Measurements from ENCODE around the gene TXNDC17. TPM values are rescaled to one million over a fixed set of nuclear protein-coding genes. Genes with fewer than 3 reads are reported as not detected.

Gene TXNDC17
- total and polyA plus RNA-seq, 2 experiments from 2014 or later, result 128 to 467 TPM

DNA sequence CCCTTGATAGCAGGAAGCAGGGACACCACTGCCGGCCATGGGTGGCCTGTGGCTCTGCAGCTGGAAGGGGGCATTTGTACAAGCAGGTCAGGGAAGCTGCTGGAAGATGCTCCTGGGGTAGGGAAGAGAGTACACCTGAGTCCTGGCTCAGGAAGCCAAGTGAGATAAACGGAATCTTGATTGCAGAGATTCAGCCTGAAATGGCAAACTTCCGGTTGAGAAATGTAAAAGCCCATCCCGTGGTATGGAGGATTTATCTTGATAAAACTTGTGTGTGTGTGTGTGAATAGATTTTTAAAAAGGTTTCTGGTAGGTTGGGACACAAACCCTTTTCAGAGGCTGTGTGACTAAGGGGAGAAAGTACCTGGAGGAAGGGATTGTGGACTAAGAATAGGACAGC, 40.3 kb downstream of the TXNDC17 start:
- no peaks in the 10 kb centered on the region for H3K36me3 ChIP-seq
- TF ChIP-seq, protein P1, sequence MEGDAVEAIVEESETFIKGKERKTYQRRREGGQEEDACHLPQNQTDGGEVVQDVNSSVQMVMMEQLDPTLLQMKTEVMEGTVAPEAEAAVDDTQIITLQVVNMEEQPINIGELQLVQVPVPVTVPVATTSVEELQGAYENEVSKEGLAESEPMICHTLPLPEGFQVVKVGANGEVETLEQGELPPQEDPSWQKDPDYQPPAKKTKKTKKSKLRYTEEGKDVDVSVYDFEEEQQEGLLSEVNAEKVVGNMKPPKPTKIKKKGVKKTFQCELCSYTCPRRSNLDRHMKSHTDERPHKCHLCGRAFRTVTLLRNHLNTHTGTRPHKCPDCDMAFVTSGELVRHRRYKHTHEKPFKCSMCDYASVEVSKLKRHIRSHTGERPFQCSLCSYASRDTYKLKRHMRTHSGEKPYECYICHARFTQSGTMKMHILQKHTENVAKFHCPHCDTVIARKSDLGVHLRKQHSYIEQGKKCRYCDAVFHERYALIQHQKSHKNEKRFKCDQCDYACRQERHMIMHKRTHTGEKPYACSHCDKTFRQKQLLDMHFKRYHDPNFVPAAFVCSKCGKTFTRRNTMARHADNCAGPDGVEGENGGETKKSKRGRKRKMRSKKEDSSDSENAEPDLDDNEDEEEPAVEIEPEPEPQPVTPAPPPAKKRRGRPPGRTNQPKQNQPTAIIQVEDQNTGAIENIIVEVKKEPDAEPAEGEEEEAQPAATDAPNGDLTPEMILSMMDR (IDR thresholded peaks at IDR 0.05; ENCODE audit: low read depth, low read length), result no peak
- no peak for DNase-seq (ENCODE audit: low read depth in 1 of 2, low spot score in 1 of 2)

DNA sequence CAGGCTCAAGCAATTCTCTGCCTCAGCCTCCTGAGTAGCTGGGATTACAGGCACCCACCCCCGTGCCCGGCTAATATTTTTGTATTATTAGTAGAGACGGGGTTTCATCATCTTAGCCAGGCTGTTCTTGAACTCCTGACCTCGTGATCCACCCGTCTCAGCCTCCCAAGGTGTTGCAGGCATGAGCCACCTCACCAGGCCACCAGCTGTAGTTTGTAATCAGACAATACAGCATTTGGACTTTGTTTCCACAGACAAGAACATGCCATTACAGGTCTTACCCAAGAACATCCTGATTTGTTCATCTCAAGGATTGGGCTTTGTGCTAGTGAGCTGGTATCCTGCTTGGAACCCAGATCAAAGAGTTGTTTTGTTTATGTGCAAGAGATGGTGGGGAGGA, 40.8 kb downstream of the TXNDC17 start:
- Histone ChIP-seq H3K27me3 (no peaks in the 10 kb centered on the region), H3K4me3 (no peak overlapping the region)
- no peak for DNase-seq (ENCODE audit: low read depth in 1 of 2, low spot score in 1 of 2)

More for the DNA sequence above, 40.3 kb downstream of the TXNDC17 start:
- Histone ChIP-seq H3K4me1 (ENCODE audit: low read depth) (no peaks in the 10 kb centered on the region), H3K27me3 (no peaks in the 10 kb centered on the region), H3K4me3 (no peak overlapping the region), H3K9me3 (ENCODE audit: low read depth) (no peaks in the 10 kb centered on the region), H3K27ac (no peak overlapping the region)

DNA sequence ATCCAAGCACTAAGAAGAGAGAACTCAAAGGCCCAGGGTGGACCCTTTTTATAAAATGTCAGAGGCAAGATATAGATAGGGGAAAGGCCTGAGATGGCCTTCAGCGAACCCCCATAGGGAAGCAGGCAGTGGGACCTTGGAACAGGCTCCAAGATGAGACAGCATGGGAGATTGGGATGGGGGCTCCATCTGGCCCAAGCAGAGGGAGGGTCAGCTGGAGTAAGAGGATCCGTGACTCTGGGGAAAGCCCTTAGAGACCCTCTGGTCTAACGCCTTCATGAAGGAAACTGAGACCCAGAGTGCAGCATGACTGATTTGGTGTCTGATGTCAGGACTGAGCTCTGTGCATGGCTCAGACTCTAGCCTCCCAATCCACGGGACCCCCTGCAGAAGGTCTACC, 41.5 kb downstream of the TXNDC17 start:
- no peaks in the 10 kb centered on the region for H3K9me3 ChIP-seq (ENCODE audit: low read depth)
- H3K36me3 ChIP-seq, result no peaks in the 10 kb centered on the region
- TF ChIP-seq, protein P1 (IDR thresholded peaks at IDR 0.05; ENCODE audit: low read depth, low read length), result no peak
- no peak overlapping the region for H3K27ac ChIP-seq
- H3K4me3 ChIP-seq, result no peak overlapping the region
- H3K4me1 ChIP-seq (ENCODE audit: low read depth), result no peaks in the 10 kb centered on the region
- no peaks in the 10 kb centered on the region for H3K27me3 ChIP-seq
- DNase-seq (ENCODE audit: low read depth in 1 of 2, low spot score in 1 of 2), result no peak

More for the DNA sequence above, 40.8 kb downstream of the TXNDC17 start:
- Histone ChIP-seq H3K9me3 (ENCODE audit: low read depth) (no peaks in the 10 kb centered on the region), H3K27ac (no peak overlapping the region), H3K4me1 (ENCODE audit: low read depth) (no peaks in the 10 kb centered on the region), H3K36me3 (no peaks in the 10 kb centered on the region)
- TF ChIP-seq, protein P1 (IDR thresholded peaks at IDR 0.05; ENCODE audit: low read depth, low read length), result no peak

DNA sequence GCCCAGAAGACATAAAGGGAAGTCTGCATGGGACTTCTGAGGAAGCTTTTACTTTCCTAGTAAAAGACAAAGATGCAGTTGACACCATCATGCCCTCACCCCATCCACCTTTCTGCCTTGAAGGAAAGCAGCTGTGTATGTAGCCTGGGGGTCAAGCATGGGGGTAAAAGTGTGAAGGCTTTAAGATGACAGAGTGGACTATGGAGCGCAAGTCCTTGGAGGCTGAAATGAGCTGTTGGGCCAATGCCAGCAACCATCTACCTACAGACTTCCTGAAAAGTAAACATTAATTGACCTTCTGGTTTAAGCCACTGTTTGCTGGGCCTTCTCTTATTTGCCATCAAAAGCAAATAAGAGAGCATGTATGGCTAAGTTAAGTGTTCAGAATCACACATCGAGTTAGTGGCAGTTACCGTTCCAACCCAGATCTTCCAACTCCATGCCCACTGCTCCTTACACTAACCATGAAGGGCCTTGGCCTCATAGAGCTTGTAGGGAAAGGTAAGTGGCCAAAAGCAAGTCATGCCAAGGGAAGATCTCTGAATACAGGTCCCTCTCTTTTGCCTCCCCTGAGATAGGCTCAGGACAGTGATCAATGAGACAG, 42.3 kb downstream of the TXNDC17 start:
- no peaks in the 10 kb centered on the region for H3K4me1 ChIP-seq (ENCODE audit: low read depth)
- no peak for DNase-seq (ENCODE audit: low read depth in 1 of 2, low spot score in 1 of 2)
- H3K9me3 ChIP-seq (ENCODE audit: low read depth), result no peaks in the 10 kb centered on the region
- no peaks in the 10 kb centered on the region for H3K36me3 ChIP-seq
- no peak overlapping the region for H3K27ac ChIP-seq
- no peak overlapping the region for H3K4me3 ChIP-seq
- TF ChIP-seq, protein P1 (IDR thresholded peaks at IDR 0.05; ENCODE audit: low read depth, low read length), result no peak
- no peaks in the 10 kb centered on the region for H3K27me3 ChIP-seq

DNA sequence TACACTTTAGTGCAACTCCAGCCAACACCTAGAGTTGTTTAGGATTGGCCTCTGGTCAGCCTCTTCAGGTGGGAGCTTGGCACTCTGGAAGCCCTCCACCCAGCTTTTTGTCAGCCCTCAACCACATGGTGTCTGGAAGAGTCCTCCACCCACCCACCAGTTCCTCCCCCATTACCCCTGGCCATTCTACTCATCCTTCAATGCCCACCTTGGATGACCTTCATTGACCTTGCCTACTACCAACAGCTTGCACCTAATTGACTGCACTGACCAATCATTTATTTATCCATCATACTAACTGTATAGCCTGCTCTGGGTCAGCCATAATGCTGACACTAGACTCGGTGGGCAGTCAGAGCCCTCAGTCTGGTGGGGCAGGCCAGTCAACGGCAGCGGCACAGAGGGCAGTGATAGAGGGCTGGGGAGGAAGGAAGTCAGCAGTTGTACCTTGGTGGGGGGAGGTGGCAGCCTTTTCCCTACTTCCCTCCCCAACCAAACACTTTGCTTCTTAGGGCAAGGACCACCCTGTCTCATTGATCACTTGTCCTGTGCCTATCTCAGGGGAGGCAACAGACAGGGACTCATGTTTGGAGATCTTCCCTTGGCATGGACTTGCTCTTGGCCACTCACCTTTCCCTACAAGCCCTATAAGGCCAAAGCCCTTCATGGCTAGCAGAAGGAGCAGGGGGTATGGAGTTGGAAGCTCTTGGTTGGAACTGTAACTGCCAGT, 43.0 kb downstream of the TXNDC17 start:
- no peaks in the 10 kb centered on the region for H3K27me3 ChIP-seq
- no peak overlapping the region for H3K4me3 ChIP-seq
- no peaks in the 10 kb centered on the region for H3K9me3 ChIP-seq (ENCODE audit: low read depth)
- no peak overlapping the region for H3K27ac ChIP-seq
- TF ChIP-seq, protein P1 (IDR thresholded peaks at IDR 0.05; ENCODE audit: low read depth, low read length), result no peak
- no peaks in the 10 kb centered on the region for H3K4me1 ChIP-seq (ENCODE audit: low read depth)
- DNase-seq (ENCODE audit: low read depth in 1 of 2, low spot score in 1 of 2), result no peak
- no peaks in the 10 kb centered on the region for H3K36me3 ChIP-seq

All from cardiac muscle cell (in vitro differentiated cells and primary cell).